Stomach (tissue), 9 donors: ENCODE results near the gene CTNNA3. TPM values are rescaled to one million over a fixed set of nuclear protein-coding genes. Genes with fewer than 3 reads are reported as not detected.

Experiments
- DNase-seq, 2 donors: peaks; one replicate each; pipeline versions ENCODE4 v3.0.0 to v3.0.0-alpha.2; 2013 to 2019
- H3K27ac ChIP-seq, 5 donors: fragments of 200-600 bp in 4 of 5; sonication (generic) in 4 of 5; one replicate each; pipeline ENCODE4 v1.5.1; 2013 to 2019; ENCODE audit warnings: mild to moderate bottlenecking in 1 of 5, moderate library complexity in 1 of 5
- H3K27me3 ChIP-seq, 3 donors: fragments of 200-600 bp; sonication (generic); one replicate each; pipeline ENCODE4 v1.5.1; 2017 to 2019; ENCODE audit warnings: mixed run types in 1 of 3
- H3K36me3 ChIP-seq, 4 donors: fragments of 200-600 bp; sonication (generic); 1 replicate in 3 of 4; 2 replicates in 1 of 4; pipeline ENCODE4 v1.5.1; 2016 to 2019
- H3K4me1 ChIP-seq, 4 donors: fragments of 200-600 bp; sonication (generic); one replicate each; pipeline ENCODE4 v1.5.1; 2016 to 2019
- H3K4me3 ChIP-seq, 4 donors: fragments of 200-600 bp; sonication (generic) in 3 of 4; one replicate each; pipeline ENCODE4 v1.5.1; 2016 to 2019; ENCODE audit warnings: mild to moderate bottlenecking in 1 of 4
- H3K9me3 ChIP-seq, 4 donors: fragments of 200-600 bp; sonication (generic); one replicate each; pipeline ENCODE4 v1.5.1; 2016 to 2019
- EP300 ChIP-seq: sonication (generic); formaldehyde crosslinking; IDR thresholded peaks from one replicate; pipeline ENCODE4 v1.6.1; 2017; ENCODE audit warnings: antibody characterized with exemption
- POLR2A ChIP-seq, 4 donors: fragments of 450-650 bp; IDR thresholded peaks; one replicate each; pipeline ENCODE4 v1.6.1; 2016; ENCODE audit warnings: antibody characterized with exemption in 4 of 4, control low read depth in 2 of 4, mild to moderate bottlenecking in 1 of 4, moderate library complexity in 1 of 4
- POLR2AphosphoS5 ChIP-seq, 3 donors: sonication (generic); formaldehyde crosslinking; IDR thresholded peaks; one replicate each; pipeline ENCODE4 v1.6.1; 2016; ENCODE audit warnings: antibody characterized with exemption in 3 of 3
- WGBS, 5 donors: extraction: QIAGEN DNeasy Blood & Tissue Kit in 3 of 5; methylation state at CpG; one replicate each; pipeline versions ENCODE4 v1.1.5 to v1.1.7; 2013 to 2018; 5-methylcytosine and 5-hydroxymethylcytosine counted together
- intact Hi-C: fragments of 100-400 bp; cut with DNase I; formaldehyde crosslinking; loops from one replicate; pipeline ENCODE4 v1.15.1; 2023; ENCODE audit warnings: low total_unique reads
- polyA plus RNA-seq, 3 donors: library from polyadenylated mRNA; stranded (reverse); fragments of 200-250 nt; gene quantifications; one replicate each; pipeline ENCODE4 v1.2.3, GENCODE V29; 2013
- total RNA-seq, 5 donors: library from RNA; depleted of rRNA; stranded (reverse); fragments of >200 nt; gene quantifications; one replicate each; pipeline versions ENCODE4 v1.1.0 to v1.2.3, GENCODE V29; 2014 to 2016
- TF ChIP-seq, protein P1 (sequence below), 7 experiments: fragments of 450-650 bp in 4 of 7; fragments of 200-600 bp in 3 of 7; sonication (generic) in 3 of 7; IDR thresholded peaks; one replicate each; pipeline ENCODE4 v1.5.1; 2016 to 2019; ENCODE audit warnings: antibody characterized with exemption in 7 of 7, control low read depth in 2 of 7, mild to moderate bottlenecking in 1 of 7
- donor health status: healthy with polysubstance abuse.
- donor health status: Bipolar disorder and iron deficiency.
- donor health status: healthy.

CTNNA3 gene
- total and polyA plus RNA-seq, 8 donors: 0.14 to 46.1 (median 12.9) TPM; not detected in 2

DNA sequence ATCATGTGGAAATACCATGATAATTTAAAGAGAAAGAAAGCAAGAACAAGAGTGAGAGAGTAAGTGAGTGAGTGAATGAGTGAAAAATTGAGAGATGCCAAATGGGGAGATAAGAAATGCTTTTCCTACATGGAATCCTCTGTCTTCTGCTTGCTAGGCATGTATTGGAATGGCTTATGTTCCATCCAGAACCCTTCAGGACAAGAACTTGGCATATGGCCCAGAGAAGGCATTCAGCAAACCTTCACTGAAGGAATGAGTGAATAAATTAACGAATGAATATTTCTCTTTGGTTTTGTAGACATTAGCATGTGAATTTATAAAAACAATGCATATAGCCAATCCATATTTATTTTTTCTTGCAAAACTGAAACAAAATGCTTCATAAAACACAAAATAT, 608.0 kb downstream of the CTNNA3 start:
- TF ChIP-seq POLR2AphosphoS5 (IDR thresholded peaks at IDR 0.05) (no peak), EP300 (no peak), POLR2A (IDR thresholded peaks at IDR 0.05) (no peak)
- TF ChIP-seq, protein P1, sequence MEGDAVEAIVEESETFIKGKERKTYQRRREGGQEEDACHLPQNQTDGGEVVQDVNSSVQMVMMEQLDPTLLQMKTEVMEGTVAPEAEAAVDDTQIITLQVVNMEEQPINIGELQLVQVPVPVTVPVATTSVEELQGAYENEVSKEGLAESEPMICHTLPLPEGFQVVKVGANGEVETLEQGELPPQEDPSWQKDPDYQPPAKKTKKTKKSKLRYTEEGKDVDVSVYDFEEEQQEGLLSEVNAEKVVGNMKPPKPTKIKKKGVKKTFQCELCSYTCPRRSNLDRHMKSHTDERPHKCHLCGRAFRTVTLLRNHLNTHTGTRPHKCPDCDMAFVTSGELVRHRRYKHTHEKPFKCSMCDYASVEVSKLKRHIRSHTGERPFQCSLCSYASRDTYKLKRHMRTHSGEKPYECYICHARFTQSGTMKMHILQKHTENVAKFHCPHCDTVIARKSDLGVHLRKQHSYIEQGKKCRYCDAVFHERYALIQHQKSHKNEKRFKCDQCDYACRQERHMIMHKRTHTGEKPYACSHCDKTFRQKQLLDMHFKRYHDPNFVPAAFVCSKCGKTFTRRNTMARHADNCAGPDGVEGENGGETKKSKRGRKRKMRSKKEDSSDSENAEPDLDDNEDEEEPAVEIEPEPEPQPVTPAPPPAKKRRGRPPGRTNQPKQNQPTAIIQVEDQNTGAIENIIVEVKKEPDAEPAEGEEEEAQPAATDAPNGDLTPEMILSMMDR (IDR thresholded peaks at IDR 0.05): no peak
- 61 to 85% (median 76%) methylated on average over 1 of the region's 1 CpG for WGBS, 5 donors
- intact Hi-C loops: no loop called here

DNA sequence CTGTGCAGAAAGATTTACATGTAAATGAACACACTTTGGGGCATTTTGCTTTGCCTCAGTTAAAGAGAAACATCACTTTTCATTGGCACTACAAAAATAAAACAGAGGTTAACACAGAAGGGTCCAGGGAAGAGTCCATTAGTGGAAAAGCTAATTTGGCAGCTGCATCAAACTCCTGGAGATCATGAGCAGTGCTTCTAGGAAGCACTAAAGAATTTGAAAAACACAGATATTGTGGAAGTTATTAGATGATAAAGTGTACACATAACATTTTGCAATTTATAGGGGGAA, 608.9 kb downstream of the CTNNA3 start:
- H3K27me3 ChIP-seq: no peaks in the 10 kb centered on the region
- H3K36me3 ChIP-seq: no peaks in the 10 kb centered on the region
- DNase-seq: no peak
- H3K4me3 ChIP-seq: no peak overlapping the region
- intact Hi-C loops: no loop called here
- H3K4me1 ChIP-seq: peaks cover 0 to 11% (median 0%) of the 10 kb centered on the region in 4 donors
- H3K27ac ChIP-seq: no peak overlapping the region
- no peaks in the 10 kb centered on the region for H3K9me3 ChIP-seq
- no peak for TF ChIP-seq EP300
- no peak for TF ChIP-seq POLR2AphosphoS5 (IDR thresholded peaks at IDR 0.05)
- TF ChIP-seq, protein P1 (IDR thresholded peaks at IDR 0.05): no peak
- no peak for TF ChIP-seq POLR2A (IDR thresholded peaks at IDR 0.05)

More for the DNA sequence above, 608.0 kb downstream of the CTNNA3 start:
- Histone ChIP-seq H3K9me3 (no peaks in the 10 kb centered on the region), H3K27me3 (no peaks in the 10 kb centered on the region), H3K4me3 (no peak overlapping the region), H3K4me1 (peaks cover 0 to 11% (median 0%) of the 10 kb centered on the region in 4 donors), H3K36me3 (no peaks in the 10 kb centered on the region), H3K27ac (no peak overlapping the region)
- peak in 1 of 2 donors; percentile 12 for DNase-seq

DNA sequence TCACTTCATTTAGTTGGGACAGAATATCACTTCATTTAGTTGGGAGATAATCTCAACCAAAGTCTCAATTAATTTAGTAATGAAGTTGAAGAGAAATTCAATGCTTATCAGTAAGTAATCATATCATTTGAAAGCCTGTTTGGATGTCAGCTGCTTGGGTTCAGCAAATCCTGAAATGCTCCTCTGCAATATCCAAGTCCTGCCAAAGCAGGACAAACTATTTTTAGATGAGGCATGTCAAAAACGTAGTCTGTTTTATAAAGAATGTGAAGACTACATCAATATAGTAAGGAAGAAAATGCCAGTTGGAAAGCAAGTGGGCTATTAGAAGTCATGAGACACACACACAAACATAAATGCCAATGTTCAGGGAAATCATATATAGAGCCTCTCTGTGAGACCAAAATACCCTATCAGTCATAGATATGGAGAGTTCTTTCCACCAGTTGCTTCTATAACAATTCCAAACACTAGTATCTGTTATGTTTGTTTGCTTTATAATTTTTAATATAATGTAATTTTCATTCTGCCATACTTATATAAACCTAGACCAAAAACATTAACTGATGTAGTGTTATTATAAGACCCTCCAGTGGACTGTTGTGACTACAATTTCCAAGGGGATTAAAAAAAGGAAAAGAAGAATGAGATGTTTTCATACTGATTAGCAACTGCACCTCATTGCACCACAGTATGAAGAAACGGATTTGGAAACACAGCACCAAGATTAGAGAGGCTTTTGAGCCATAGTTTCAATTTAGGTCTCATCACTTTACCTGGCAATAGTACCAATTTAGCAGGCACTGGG, 609.5 kb downstream of the CTNNA3 start:
- no peak overlapping the region for H3K27ac ChIP-seq
- H3K4me1 ChIP-seq: peaks cover 0 to 11% (median 0%) of the 10 kb centered on the region in 4 donors
- no peak for DNase-seq
- no peak overlapping the region for H3K4me3 ChIP-seq
- intact Hi-C loops: no loop called here
- H3K9me3 ChIP-seq: no peaks in the 10 kb centered on the region
- H3K36me3 ChIP-seq: no peaks in the 10 kb centered on the region
- 22 to 46% (median 25%) methylated on average over 2 of the region's 2 CpGs for WGBS, 5 donors
- TF ChIP-seq POLR2A (IDR thresholded peaks at IDR 0.05): no peak
- no peak for TF ChIP-seq POLR2AphosphoS5 (IDR thresholded peaks at IDR 0.05)
- no peak for TF ChIP-seq EP300
- TF ChIP-seq, protein P1 (IDR thresholded peaks at IDR 0.05): no peak
- H3K27me3 ChIP-seq: no peaks in the 10 kb centered on the region

DNA sequence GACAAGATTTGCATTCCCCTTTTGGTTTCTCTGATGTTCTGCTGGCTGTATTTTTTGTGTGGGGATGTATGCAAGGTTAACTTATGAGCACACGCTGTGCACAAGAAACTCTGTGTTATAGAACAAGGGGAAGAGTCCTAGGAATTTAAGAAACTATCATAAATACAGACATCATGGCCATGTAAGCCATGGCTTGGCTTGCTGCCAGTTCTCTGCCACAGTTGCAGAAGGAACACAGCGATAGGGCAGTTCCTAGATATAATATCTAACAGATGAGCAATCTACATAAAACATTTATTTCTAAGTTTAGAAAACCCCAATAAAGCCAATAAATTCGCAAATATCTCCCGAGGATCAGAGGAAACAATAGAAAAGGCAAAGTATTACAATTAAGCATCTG, 616.9 kb downstream of the CTNNA3 start:
- Histone ChIP-seq H3K36me3 (no peaks in the 10 kb centered on the region), H3K9me3 (no peaks in the 10 kb centered on the region), H3K4me3 (no peak overlapping the region), H3K4me1 (peaks cover 0 to 11% (median 4%) of the 10 kb centered on the region in 4 donors), H3K27ac (no peak overlapping the region), H3K27me3 (no peaks in the 10 kb centered on the region)
- TF ChIP-seq POLR2AphosphoS5 (IDR thresholded peaks at IDR 0.05): no peak
- TF ChIP-seq EP300: no peak
- no peak for TF ChIP-seq POLR2A (IDR thresholded peaks at IDR 0.05)
- TF ChIP-seq, protein P1 (IDR thresholded peaks at IDR 0.05): no peak
- WGBS, 5 donors: 22 to 42% (median 39%) methylated on average over 4 of the region's 4 CpGs
- DNase-seq: peak; percentile 49 to 59
- intact Hi-C loops: no loop called here
